ENCODE data around the gene PSMG3.

Gene PSMG3

GRCh38 chr7:1562597-1563051 is 7.2 kb downstream of the PSMG3 start:
- POLR2A ChIA-PET: interaction anchor here (0.6 to 0.7 kb wide), 2 partner anchors 15 to 819 kb away, joined by 3 to 9 read pairs; no protein-coding TSS in a partner anchor
- Histone ChIP-seq H3K9me3 (ENCODE audit: control insufficient read depth, insufficient read depth, low read depth, low read length) (no peaks in the 10 kb centered on the region), H3K4me1 (ENCODE audit: control insufficient read depth, insufficient read depth, low read length) (peaks cover 2% of the 10 kb centered on the region; the same call in 1 of the 2 replicates), H3K36me3 (ENCODE audit: control insufficient read depth in 2 of 2, insufficient read depth in 1 of 2, low read length in 2 of 2) (peaks cover 7 to 21% of the 10 kb centered on the region in 2 experiments; a peak in 2 of 3 replicates), H3K4me3 (ENCODE audit: low read depth, low read length) (no peak overlapping the region), H3K27ac (ENCODE audit: extremely low read depth, low read depth, low read length) (no peak overlapping the region)
- no peak for TF ChIP-seq ZNF354C (tag by site-specific recombination; IDR thresholded peaks at IDR 0.05; ENCODE audit: borderline replicate concordance, low read depth)
- no peak for TF ChIP-seq ZFHX2 (tag by site-specific recombination; conservative IDR thresholded peaks at IDR 0.05)
- no peak for TF ChIP-seq ZNF324 (tag by site-specific recombination; IDR thresholded peaks at IDR 0.05)
- TF ChIP-seq ZIC2 (tag by site-specific recombination; IDR thresholded peaks at IDR 0.05): no peak
- TF ChIP-seq ZFP69B (tag by site-specific recombination; IDR thresholded peaks at IDR 0.05): no peak
- TF ChIP-seq ZBTB20 (tag by site-specific recombination; IDR thresholded peaks at IDR 0.05): no peak
- no peak for TF ChIP-seq OSR2 (tag by site-specific recombination; IDR thresholded peaks at IDR 0.05)
- TF ChIP-seq ZNF280C (tag by site-specific recombination; IDR thresholded peaks at IDR 0.05): no peak
- TF ChIP-seq BCL11A (tag by site-specific recombination; IDR thresholded peaks at IDR 0.05; ENCODE audit: low read depth): no peak
- CTCF ChIA-PET: interaction anchor here (1.0 kb wide), 1 partner anchor 16 kb away, joined by 3 read pairs; no protein-coding TSS in a partner anchor

- TF ChIP-seq ZNF677 (tag by site-specific recombination; IDR thresholded peaks at IDR 0.05): no peak
- TF ChIP-seq ZNF157 (tag by site-specific recombination; IDR thresholded peaks at IDR 0.05): no peak
- no peak for TF ChIP-seq ZNF223 (tag by site-specific recombination; IDR thresholded peaks at IDR 0.05)
- TF ChIP-seq ZNF488 (tag by site-specific recombination; IDR thresholded peaks at IDR 0.05): no peak
- TF ChIP-seq ZNF24 (tag by site-specific recombination; IDR thresholded peaks at IDR 0.05): no peak
- TF ChIP-seq ZNF785 (tag by site-specific recombination; IDR thresholded peaks at IDR 0.05): no peak
- no peak for TF ChIP-seq ZNF114 (tag by site-specific recombination; IDR thresholded peaks at IDR 0.05)
- no peak for TF ChIP-seq ZNF621 (tag by site-specific recombination; IDR thresholded peaks at IDR 0.05)
- no peak for TF ChIP-seq ZNF426 (tag by site-specific recombination; IDR thresholded peaks at IDR 0.05)
- no peak for TF ChIP-seq ZNF19 (tag by site-specific recombination; IDR thresholded peaks at IDR 0.05; ENCODE audit: low read depth)
- TF ChIP-seq ZNF335 (tag by site-specific recombination; conservative IDR thresholded peaks at IDR 0.05): no peak
- no peak for TF ChIP-seq IKZF3 (tag by site-specific recombination; IDR thresholded peaks at IDR 0.05)
- TF ChIP-seq OSR2 (tag by site-specific recombination; IDR thresholded peaks at IDR 0.05): no peak
- TF ChIP-seq ZNF112 (tag by site-specific recombination; IDR thresholded peaks at IDR 0.05): no peak
- no peak for TF ChIP-seq ZNF211 (tag by site-specific recombination; IDR thresholded peaks at IDR 0.05; ENCODE audit: low read depth)
- Histone ChIP-seq H3K36me3 (ENCODE audit: control insufficient read depth in 2 of 2, insufficient read depth in 1 of 2, low read length in 2 of 2) (peaks cover 7 to 15% of the 10 kb centered on the region in 2 experiments; a peak in 2 of 3 replicates), H3K9me3 (ENCODE audit: control insufficient read depth, insufficient read depth, low read depth, low read length) (no peaks in the 10 kb centered on the region), H3K4me1 (ENCODE audit: control insufficient read depth, insufficient read depth, low read length) (no peaks in the 10 kb centered on the region), H3K27ac (ENCODE audit: extremely low read depth, low read depth, low read length) (no peak overlapping the region), H3K4me3 (ENCODE audit: low read depth, low read length) (no peak overlapping the region)
- POLR2A ChIA-PET: interaction anchor here (0.6 to 0.7 kb wide), 2 partner anchors 14 to 820 kb away, joined by 3 to 9 read pairs; no protein-coding TSS in a partner anchor
- CTCF ChIA-PET: interaction anchor here (0.6 to 1.0 kb wide), 2 partner anchors 17 to 332 kb away, joined by 3 read pairs; no protein-coding TSS in a partner anchor
These were observed 7.7 kb downstream of the PSMG3 start for GRCh38 chr7:1562116-1562515.

Data from HEK293 (cell line).